HG02623 (cell line): ENCODE measurements around the gene RP9.

Source experiments
- ATAC-seq: cut with Tn5 transposase; IDR thresholded peaks from one replicate; pipeline ENCODE4 v1.9.1; 2021; ENCODE audit warnings: moderate library complexity; ENCODE audit not compliant: unreplicated experiment

Gene RP9, protein sequence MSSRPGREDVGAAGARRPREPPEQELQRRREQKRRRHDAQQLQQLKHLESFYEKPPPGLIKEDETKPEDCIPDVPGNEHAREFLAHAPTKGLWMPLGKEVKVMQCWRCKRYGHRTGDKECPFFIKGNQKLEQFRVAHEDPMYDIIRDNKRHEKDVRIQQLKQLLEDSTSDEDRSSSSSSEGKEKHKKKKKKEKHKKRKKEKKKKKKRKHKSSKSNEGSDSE

GRCh38 chr7:33109005-33109757, at the start of gene RP9:
RP9 (minus strand) TSS chr7:33109404; CDS start chr7:33109372, 32 bp downstream.
- peak; percentile 79 for ATAC-seq

- no peak for ATAC-seq
Observed at GRCh38 chr7:33157781-33158180, 48.6 kb upstream of the RP9 start.

DNA sequence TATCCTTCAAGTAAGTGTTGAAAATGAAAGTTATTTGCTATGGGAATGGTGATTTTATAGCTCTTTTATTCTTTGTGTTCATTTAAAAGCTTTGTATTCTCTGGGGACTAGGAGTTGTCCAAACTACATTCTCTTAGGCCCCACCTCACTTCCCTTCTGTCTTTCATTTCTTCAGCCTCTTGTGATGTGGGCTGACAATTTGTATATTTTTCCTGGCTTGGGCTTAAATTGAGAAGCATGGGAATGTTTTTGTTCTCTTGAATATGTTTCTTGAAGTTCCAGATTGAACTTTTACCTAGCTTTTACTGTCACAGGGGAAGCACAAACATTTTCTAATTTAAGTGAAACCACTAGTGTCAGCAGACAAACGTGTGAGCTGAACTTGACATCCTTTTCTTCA, 48.1 kb upstream of the RP9 start:
- no peak for ATAC-seq

DNA sequence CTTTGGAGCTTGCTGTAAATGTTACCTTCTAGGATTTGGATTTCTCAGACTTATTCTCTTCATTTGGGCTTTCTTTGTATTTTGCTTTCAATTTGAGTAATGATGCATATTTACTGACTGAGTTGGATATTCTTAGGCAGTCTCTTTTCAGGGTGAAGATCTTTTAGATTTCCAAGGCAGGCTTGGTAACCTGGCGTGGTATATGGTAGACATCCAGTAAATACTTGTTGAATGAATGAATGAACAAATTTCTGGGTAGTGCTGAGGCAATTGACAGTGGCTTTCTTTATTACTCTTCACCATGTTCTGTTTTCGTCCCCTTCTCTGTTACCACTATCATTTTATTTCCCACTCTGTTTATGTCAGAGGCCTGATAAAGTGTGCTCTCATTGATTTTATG, 47.2 kb upstream of the RP9 start:
- no peak for ATAC-seq

- ATAC-seq, result no peak
Observed at GRCh38 chr7:33155811-33156210, 46.6 kb upstream of the RP9 start.

DNA sequence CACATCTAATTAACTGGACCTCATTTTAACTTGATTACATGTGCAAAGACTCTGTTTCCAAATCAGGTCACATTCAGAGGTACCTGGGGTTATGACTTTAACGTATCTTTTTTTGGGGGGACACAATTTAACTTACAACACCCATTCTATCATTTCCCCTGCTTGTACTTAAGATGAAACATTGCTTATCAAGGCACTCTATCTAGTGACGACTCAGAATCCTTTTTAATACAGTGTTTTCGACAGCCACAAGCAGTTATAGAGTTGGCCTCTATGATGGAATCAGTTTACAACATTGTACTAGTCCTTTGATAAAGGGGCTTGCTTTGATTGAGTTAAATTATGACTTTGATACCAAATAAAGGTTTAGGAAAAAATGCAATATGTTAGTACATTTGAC, 42.9 kb upstream of the RP9 start:
- ATAC-seq, result no peak

DNA sequence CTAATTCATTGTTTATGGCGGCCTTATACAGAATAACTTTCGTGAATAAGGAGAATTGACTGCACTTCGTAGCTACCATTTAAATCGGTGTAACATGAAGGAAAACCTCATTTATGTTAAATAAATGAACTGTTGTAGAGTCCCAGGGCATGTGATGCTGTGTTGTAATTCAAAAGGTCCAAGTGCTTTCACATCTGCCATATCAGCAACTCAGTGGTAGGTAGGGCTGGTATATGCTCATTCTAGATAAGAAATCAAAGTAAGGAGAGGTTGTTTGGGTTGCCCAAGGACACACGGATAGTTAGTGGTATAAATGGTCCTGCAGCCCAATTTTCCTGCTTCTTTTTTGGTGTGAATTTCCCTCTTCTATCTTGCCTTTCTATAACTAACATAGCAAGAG, 36.0 kb upstream of the RP9 start:
- ATAC-seq, result no peak

DNA sequence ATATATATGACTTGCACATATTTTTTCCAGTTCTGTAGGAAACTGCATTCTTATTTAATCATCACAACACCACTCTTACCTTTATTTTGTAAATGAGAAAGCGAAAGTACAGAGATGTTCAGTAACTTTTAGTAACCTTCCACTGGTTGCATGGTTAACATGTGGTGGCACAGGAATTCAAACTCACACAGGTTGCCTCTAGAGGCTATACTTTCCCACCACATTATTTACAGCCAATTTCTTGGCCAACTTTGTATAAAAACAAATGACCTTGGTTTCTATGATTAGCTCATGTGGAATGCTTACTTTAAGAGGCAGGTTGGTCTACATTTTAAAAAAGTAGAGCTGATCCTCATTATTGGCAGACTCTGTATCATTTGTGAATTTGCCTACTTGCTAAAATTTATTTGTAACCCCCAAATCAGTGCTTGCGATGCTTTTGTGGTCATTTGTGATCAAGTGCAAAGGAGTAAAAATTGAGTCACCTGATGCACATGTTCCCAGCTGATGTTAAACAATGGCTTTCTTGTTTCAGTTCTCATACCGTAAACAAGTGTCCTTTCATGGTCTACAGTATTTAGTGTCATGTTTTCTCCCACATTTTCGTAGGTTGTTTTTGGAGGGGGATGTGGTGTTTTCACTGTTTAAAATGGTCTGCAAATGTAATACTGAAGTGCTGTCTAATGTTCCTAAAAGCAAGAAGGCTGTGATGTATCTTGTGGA, 35.0 kb upstream of the RP9 start:
- no peak for ATAC-seq

DNA sequence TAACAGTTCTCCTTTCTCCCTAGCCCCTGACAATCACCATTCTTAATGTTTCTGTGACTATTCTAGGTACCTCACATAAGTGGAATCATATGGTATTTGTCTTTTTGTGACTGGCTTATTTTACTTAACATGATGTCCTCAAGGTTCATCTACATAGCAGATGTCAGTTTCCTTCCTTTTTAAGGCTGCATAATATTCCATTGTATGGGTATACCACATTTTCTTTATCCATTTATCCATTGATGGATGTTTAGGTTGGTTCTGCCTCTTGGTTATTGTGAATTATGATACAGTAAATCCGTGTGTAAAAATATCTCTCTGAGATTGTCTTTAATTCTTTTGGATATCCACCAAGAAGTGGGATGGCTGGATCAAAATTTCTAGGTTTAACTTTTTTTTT, 33.4 kb upstream of the RP9 start:
- no peak for ATAC-seq

DNA sequence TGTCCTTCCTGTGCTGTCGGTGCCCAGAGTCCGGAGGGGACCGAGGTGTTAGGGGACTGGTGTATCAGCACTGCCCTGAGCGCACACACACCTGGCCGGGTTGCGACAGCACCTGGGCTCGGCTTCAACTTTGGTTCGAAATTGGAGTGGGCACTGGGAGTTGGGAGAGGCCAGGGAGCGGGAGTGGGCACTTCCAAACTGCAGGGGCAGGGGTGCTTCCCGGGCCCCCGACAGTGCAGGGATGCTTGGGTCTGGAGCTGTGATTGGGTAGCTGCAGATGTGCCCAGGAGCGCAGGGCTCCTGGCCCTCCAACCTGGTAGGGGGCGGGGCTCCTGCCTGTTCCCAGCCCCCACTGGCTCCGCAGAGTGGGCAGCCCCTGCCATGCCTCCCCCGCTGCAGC, 27.9 kb upstream of the RP9 start:
- no peak for ATAC-seq

DNA sequence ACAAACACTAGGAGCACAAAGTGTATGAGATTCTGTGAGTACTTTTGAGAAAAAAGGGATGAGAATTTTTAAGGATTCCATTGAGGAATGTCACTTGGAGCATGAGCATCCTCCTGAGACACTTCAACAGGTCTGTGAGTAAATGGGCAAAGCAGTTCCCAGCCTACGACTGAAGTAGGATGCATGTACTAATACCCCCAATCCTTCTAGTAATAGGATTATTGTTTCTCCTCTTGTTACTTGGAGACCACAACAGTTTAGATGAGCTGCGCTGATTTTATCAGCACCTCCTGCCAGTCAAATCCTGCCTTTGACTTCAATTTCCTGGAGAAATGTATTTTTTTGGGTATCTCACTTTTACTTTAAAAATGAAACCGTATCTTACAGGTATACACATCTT, 21.0 kb upstream of the RP9 start:
- ATAC-seq, result no peak

GRCh38 chr7:33129806-33130153, 20.6 kb upstream of the RP9 start:
- ATAC-seq, result no peak

DNA sequence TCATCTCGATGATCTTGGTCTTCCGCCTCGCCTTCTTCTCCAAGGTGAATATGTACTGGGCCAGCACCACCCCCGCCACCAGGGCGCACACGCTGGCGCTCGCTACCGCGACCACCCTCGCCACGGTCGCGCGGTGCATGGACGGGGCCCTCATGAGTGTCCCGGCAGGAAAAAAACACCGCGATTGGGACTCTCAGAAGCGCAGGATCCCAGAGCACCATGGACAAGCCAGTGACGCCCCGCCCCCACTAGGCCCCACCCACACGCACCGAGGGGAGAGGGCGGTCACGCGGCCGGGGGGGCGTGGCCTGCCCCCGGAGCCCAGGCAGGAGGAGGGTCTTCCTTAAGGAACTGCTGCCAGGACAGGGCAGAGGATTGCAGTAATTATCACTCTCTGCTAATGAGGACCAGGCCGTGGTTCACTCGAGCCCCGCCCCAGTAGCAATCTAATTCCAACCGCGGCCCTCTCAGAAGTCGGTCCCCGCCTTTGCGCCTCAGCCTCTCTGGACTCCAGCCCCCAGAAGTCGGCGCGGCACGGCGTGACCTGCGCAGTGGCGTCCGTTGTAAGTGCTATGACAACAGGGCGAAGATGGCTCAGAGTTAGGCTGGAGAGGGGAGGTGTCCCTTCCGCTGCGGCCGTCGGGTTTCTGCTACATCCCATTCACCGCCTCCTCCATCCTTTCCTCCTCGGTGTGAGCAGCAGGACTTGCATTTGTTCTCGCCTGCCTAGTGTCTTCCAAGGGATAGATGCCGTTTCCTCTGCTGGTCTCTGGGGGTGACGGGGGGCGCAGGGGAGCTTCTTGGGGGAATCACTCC, 20.0 kb upstream of the RP9 start, which contains the start of gene BBS9:
Gene BBS9, plus strand, starts transcription at position 575 of the 816 bp plus-strand sequence. CDS start 16,689 bp downstream, outside the sequence.
- peak; percentile 99 for ATAC-seq

DNA sequence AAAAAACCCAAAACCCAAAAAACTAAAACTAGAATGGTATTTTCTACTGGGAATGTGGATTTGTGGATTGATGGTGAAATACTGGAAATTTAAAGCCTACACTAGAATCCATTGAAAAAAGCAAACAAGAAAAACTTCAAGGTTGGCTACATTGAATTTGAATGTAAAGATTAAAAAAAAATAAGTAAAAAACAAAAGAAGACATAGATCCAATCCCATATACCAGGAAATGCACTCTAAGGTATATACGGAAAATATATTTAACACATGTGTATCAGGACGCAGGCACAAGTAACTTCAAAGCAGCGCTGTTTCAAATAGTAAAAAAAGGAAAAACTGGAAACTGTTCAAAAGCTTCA, 19.4 kb upstream of the RP9 start:
- no peak for ATAC-seq

DNA sequence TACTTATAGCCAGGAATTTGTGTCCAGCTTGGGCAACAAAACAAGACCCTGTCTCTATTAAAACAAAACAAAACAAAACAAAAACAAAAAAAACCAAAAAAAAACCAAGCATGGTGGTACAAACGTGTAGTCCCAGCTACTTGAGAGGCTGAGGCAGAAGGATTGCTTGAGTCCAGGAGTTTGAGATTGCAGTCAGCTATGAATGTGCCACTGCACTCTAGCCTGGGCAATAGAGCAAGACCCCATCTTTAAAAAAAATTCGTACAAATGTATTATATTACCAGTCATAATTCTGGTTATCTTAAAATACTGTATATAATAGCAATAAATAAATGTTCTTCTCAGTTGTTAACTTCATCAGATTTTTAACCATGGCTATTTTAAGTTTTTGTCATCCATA, 17.9 kb upstream of the RP9 start:
- no peak for ATAC-seq

GRCh38 chr7:33118383-33118782, 9.2 kb upstream of the RP9 start:
- ATAC-seq, result no peak

DNA sequence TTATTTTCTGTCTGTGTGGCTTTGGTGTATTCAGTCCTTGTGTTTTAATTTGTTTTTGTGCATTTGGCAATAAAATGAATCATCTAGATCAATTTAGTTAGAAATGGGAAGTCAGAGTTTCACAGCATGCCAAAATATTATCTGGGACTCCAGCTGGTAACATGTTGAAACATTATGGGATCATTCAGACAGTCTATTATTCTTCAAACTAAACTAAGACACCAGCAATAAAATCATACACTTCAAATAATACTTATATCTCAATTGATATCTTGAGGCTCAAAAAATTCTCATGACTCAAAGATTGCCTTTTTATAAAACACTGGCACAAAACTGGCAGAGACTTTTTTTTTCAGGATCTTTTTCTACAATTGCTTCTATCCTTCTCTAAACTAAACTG, 5.8 kb upstream of the RP9 start:
- no peak for ATAC-seq

GRCh38 chr7:33111614-33112013, 2.4 kb upstream of the RP9 start:
- no peak for ATAC-seq

DNA sequence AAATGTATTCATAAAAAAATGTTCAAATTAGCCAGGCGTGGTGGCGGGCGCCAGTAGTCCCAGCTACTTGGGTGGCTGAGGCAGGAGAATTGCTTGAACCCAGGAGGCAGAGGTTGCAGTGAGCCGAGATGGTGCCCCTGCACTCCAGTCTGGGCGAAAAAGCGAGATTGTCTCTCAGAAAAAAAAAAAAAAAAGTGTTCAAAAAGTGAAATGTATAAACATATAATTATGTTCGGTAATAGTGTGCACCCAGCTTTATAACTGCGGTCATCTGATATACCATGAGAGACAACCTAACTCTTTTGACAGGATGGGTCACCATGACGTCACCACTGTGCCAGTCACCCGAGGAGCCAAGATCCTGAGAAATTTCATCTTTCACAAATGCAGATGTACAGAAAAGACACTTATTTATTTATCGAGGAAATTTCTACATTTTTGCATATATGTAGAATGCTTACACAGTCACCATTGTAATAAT, 594 bp upstream of the RP9 start:
- no peak for ATAC-seq

- ATAC-seq, result no peak
Observed at GRCh38 chr7:33108554-33109004, 625 bp downstream of the RP9 start.
